HUES6 (cell line): ENCODE data around the gene RAB8B.

Experiments used
- H3K27ac ChIP-seq: 2 replicates; pipeline ENCODE4 v1.7.0; 2013; ENCODE audit warnings: low read depth, mild to moderate bottlenecking, low read length, inconsistent platforms
- H3K27me3 ChIP-seq: 2 replicates; pipeline ENCODE4 v1.6.1; 2013; ENCODE audit warnings: low read length; ENCODE audit not compliant: control insufficient read depth, insufficient read depth
- H3K36me3 ChIP-seq: 2 replicates; pipeline ENCODE4 v1.6.1; 2013; ENCODE audit warnings: low read length; ENCODE audit not compliant: control insufficient read depth, insufficient read depth
- H3K4me1 ChIP-seq: 2 replicates; pipeline ENCODE4 v1.6.1; 2013; ENCODE audit warnings: low read length; ENCODE audit not compliant: control insufficient read depth, insufficient read depth
- H3K4me3 ChIP-seq: 2 replicates; pipeline ENCODE4 v1.5.1; 2013; ENCODE audit warnings: low read depth, low read length
- H3K9ac ChIP-seq: one replicate; pipeline ENCODE4 v1.6.1; 2013; ENCODE audit warnings: mild to moderate bottlenecking, low read length
- H3K9me3 ChIP-seq: 2 replicates; pipeline ENCODE4 v1.6.1; 2013; ENCODE audit warnings: low read depth, low read length; ENCODE audit not compliant: control insufficient read depth, insufficient read depth

Gene RAB8B

GRCh38 chr15:63188926-63189871, at the start of gene RAB8B:
RAB8B (plus strand) TSS chr15:63189606; CDS start chr15:63189625, 19 bp downstream.
- H3K27me3 ChIP-seq: no peaks in the 10 kb centered on the region
- H3K36me3 ChIP-seq: no peaks in the 10 kb centered on the region
- H3K4me1 ChIP-seq: peaks cover 22% of the 10 kb centered on the region
- H3K4me3 ChIP-seq: peak within 1 kb of the TSS; percentile 89
- peak within 1 kb of the TSS; percentile 73 for H3K9ac ChIP-seq
- H3K9me3 ChIP-seq: no peaks in the 10 kb centered on the region
- H3K27ac ChIP-seq: 0 out of 2 replicates have a peak within 1 kb of the TSS, but pooled peaks have one; percentile 3

GRCh38 chr15:63140936-63141335, 48.5 kb upstream of the RAB8B start:
- Histone ChIP-seq H3K4me1 (no peaks in the 10 kb centered on the region), H3K36me3 (no peaks in the 10 kb centered on the region), H3K9ac (no peak overlapping the region), H3K27ac (no peak overlapping the region), H3K4me3 (no peak overlapping the region), H3K27me3 (no peaks in the 10 kb centered on the region), H3K9me3 (no peaks in the 10 kb centered on the region; the same call in 1 of the 2 replicates)

GRCh38 chr15:63145426-63145825, 44.0 kb upstream of the RAB8B start:
- no peak overlapping the region for H3K4me3 ChIP-seq
- H3K36me3 ChIP-seq: peaks cover 11% of the 10 kb centered on the region
- no peaks in the 10 kb centered on the region; the same call in 1 of the 2 replicates for H3K9me3 ChIP-seq
- H3K4me1 ChIP-seq: no peaks in the 10 kb centered on the region
- H3K9ac ChIP-seq: no peak overlapping the region
- no peaks in the 10 kb centered on the region for H3K27me3 ChIP-seq
- H3K27ac ChIP-seq: no peak overlapping the region

- Histone ChIP-seq H3K27me3 (no peaks in the 10 kb centered on the region), H3K9ac (no peak overlapping the region), H3K9me3 (no peaks in the 10 kb centered on the region; the same call in 1 of the 2 replicates), H3K36me3 (peaks cover 13% of the 10 kb centered on the region), H3K4me3 (no peak overlapping the region), H3K4me1 (no peaks in the 10 kb centered on the region), H3K27ac (no peak overlapping the region)
These were observed 42.7 kb upstream of the RAB8B start for GRCh38 chr15:63146684-63147083.

GRCh38 chr15:63151665-63152064, 37.7 kb upstream of the RAB8B start:
- H3K36me3 ChIP-seq: peaks cover 44% of the 10 kb centered on the region
- H3K27me3 ChIP-seq: no peaks in the 10 kb centered on the region
- H3K9me3 ChIP-seq: no peaks in the 10 kb centered on the region
- H3K4me3 ChIP-seq: no peak overlapping the region
- no peak overlapping the region for H3K9ac ChIP-seq
- H3K27ac ChIP-seq: no peak overlapping the region
- H3K4me1 ChIP-seq: 0 out of 2 replicates have a peak, but pooled peaks cover 3% of the 10 kb centered on the region

GRCh38 chr15:63155486-63155885, 33.9 kb upstream of the RAB8B start:
- Histone ChIP-seq H3K9ac (no peak overlapping the region), H3K36me3 (peaks cover 34% of the 10 kb centered on the region), H3K27me3 (no peaks in the 10 kb centered on the region), H3K9me3 (0 out of 2 replicates have a peak, but pooled peaks cover 3% of the 10 kb centered on the region), H3K4me3 (peak overlapping the region; percentile 99; the same call in 1 of the 2 replicates), H3K4me1 (0 out of 2 replicates have a peak, but pooled peaks cover 3% of the 10 kb centered on the region), H3K27ac (no peak overlapping the region)

GRCh38 chr15:63156086-63156710, 33.2 kb upstream of the RAB8B start:
- 0 out of 2 replicates have a peak, but pooled peaks cover 3% of the 10 kb centered on the region for H3K9me3 ChIP-seq
- H3K36me3 ChIP-seq: peaks cover 34% of the 10 kb centered on the region
- H3K4me1 ChIP-seq: 0 out of 2 replicates have a peak, but pooled peaks cover 3% of the 10 kb centered on the region
- no peak overlapping the region; the same call in 1 of the 2 replicates for H3K27ac ChIP-seq
- peak overlapping the region; percentile 99 for H3K4me3 ChIP-seq
- peak overlapping the region; percentile 96 for H3K9ac ChIP-seq
- H3K27me3 ChIP-seq: no peaks in the 10 kb centered on the region

GRCh38 chr15:63156755-63157117, 32.7 kb upstream of the RAB8B start:
- H3K4me1 ChIP-seq: 0 out of 2 replicates have a peak, but pooled peaks cover 3% of the 10 kb centered on the region
- H3K9ac ChIP-seq: peak overlapping the region; percentile 96
- peaks cover 31% of the 10 kb centered on the region for H3K36me3 ChIP-seq
- H3K27ac ChIP-seq: peak overlapping the region; percentile 94
- H3K27me3 ChIP-seq: no peaks in the 10 kb centered on the region
- peak overlapping the region; percentile 99 for H3K4me3 ChIP-seq
- 0 out of 2 replicates have a peak, but pooled peaks cover 3% of the 10 kb centered on the region for H3K9me3 ChIP-seq

- Histone ChIP-seq H3K9ac (peak within 1 kb of the TSS; percentile 96), H3K36me3 (peaks cover 26% of the 10 kb centered on the region), H3K27me3 (no peaks in the 10 kb centered on the region), H3K9me3 (0 out of 2 replicates have a peak, but pooled peaks cover 3% of the 10 kb centered on the region), H3K27ac (peak within 1 kb of the TSS; percentile 94), H3K4me3 (peak within 1 kb of the TSS; percentile 99), H3K4me1 (0 out of 2 replicates have a peak, but pooled peaks cover 3% of the 10 kb centered on the region)
These were observed 32.1 kb upstream of the RAB8B start, which contains the start of gene RPS27L for GRCh38 chr15:63157118-63157843. RPS27L (minus strand) TSS chr15:63157477; CDS start chr15:63157405, 72 bp downstream.

GRCh38 chr15:63157891-63158431, 31.4 kb upstream of the RAB8B start:
- Histone ChIP-seq H3K9ac (peak overlapping the region; percentile 96), H3K27me3 (no peaks in the 10 kb centered on the region), H3K4me3 (peak overlapping the region; percentile 99), H3K4me1 (0 out of 2 replicates have a peak, but pooled peaks cover 3% of the 10 kb centered on the region), H3K36me3 (peaks cover 21% of the 10 kb centered on the region), H3K9me3 (0 out of 2 replicates have a peak, but pooled peaks cover 3% of the 10 kb centered on the region), H3K27ac (peak overlapping the region; percentile 94)
